ENCODE measurements around the gene APLNR. TPM values are rescaled to one million over a fixed set of nuclear protein-coding genes. Genes with fewer than 3 reads are reported as not detected.
"Not testable (repeated sequence)": the region's sequence is repeated elsewhere in the genome, so short reads cannot be mapped to it uniquely, and the experiment has no call there.

Gene APLNR
- not detected for polyA plus RNA-seq

DNA sequence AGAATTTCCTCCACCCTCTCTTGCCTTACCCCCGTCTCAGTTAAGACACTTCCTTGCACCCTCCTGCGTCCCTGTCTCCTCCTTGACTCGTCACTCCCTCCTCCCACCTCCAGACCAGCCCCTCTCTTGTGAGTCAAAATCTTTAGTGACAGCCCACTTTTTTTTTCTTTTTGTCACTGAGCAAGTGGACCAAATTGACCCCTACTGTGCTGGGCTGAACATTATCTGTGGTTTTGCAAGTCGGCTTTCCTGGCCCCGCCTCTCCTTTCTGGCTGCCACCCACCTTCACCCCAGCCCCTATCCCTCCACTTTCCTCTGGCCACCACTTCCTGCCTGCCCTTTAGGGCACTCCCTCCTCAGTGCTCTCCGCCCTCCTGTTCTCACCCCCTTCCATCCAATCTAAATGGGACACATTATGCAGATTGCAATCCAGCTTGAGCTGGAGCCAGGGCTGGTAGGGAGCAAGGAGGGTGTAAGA is at the start of gene APLNR:
APLNR (minus strand) TSS at position 47 of the 478 bp plus-strand sequence. CDS start 246 bp downstream, outside the sequence.
- H3K9me3 Mint-ChIP-seq, result peaks cover 0 to 3% (median 0%) of the 10 kb centered on the region in 3 donors
- H3K36me3 Mint-ChIP-seq, result no peaks in the 10 kb centered on the region
- peaks cover 40% of the 10 kb centered on the region for H3K27me3 Mint-ChIP-seq
- H3K4me1 Mint-ChIP-seq, result no peaks in the 10 kb centered on the region
- peak within 1 kb of the TSS in 1 of 4 donors; percentile 52 for H3K4me3 Mint-ChIP-seq
- no peak within 1 kb of the TSS for H3K27ac Mint-ChIP-seq

DNA sequence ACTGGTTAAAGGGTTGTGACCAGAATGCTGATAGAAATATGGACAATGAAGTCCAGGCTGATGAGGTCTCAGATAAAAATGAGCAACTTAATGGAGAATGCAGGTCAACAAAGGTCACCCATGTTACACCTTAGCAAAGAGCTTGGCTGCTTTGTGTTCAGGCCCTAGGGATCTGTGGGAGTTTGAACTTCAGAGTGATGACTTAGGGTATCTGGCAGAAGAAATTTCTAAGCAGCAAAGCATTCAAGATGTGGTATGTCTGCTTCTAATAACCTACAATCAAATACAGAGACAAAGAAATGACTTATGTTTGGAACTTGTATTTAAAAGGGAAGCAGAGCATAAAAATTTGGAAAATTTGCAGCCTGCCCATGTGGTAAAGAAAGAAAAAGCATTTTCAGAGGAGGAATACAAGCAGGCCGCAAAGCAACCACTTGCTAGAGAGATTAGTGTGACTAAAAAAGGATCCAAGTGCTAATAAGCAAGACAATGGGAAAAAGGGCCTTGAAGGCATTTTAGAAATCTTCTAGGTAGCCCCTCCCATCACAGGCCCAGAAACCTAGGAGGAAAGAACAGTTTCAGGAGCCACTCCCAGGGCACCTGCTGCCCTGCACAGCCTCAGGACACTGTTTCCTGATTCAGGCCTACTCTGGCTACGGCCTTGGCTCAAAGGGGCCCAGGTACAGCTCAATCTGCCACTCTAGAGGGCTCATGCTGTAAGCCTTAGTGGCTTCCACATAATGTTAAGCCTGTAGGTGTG is 46.4 kb upstream of the APLNR start:
- peaks cover 1 to 9% (median 6%) of the 10 kb centered on the region in 3 donors for H3K9me3 Mint-ChIP-seq
- H3K27ac Mint-ChIP-seq, result no peak overlapping the region
- H3K27me3 Mint-ChIP-seq, result peaks cover 8% of the 10 kb centered on the region
- H3K4me3 Mint-ChIP-seq, result no peak overlapping the region
- no peaks in the 10 kb centered on the region for H3K36me3 Mint-ChIP-seq
- no peaks in the 10 kb centered on the region for H3K4me1 Mint-ChIP-seq

DNA sequence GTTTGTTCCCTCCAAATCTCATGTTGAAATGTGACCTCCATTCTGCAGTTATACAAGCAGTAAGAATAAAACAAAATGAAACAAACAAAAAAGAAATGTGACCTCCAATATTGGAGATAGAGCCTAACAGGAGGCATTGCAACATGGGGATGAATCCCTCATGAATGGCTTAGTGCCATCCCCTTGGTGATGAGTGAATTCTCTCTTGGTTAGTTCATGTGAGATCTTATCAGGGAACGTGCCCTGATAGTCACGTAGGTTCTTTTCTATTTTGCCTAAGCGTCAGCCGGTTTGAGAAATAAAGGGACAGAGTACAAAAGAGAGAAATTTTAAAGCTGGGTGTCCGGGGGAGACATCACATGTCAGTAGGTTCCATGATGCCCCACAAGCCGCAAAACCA is 44.5 kb upstream of the APLNR start:
- not testable (repeated sequence) for H3K27ac Mint-ChIP-seq, H3K36me3 Mint-ChIP-seq, H3K9me3 Mint-ChIP-seq, H3K4me3 Mint-ChIP-seq, H3K4me1 Mint-ChIP-seq
- peaks cover 15% of the 10 kb centered on the region for H3K27me3 Mint-ChIP-seq

DNA sequence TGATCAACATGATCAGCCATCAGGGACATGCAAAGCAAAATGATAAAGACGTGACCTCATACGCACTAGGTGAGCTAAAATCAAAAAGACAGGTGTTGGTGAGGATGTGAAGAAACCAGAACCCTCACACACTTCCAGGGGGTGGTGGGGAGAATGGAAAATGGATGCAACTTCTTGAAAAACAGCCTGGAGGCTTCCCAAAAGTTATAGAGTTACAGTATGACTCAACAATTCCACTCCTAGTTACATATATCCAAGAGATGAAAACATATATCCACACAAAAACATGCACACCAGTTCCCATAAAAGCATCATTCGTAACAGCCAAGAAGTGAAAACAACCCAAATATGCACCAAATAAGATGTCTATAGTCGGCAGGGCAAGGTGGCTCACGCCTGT is 42.1 kb upstream of the APLNR start:
- Mint-ChIP-seq H3K36me3 (no peaks in the 10 kb centered on the region), H3K27ac (no peak overlapping the region), H3K4me3 (no peak overlapping the region), H3K27me3 (peaks cover 15% of the 10 kb centered on the region), H3K9me3 (peaks cover 0 to 9% (median 8%) of the 10 kb centered on the region in 3 donors), H3K4me1 (peaks cover 0 to 4% (median 3%) of the 10 kb centered on the region in 3 donors)

DNA sequence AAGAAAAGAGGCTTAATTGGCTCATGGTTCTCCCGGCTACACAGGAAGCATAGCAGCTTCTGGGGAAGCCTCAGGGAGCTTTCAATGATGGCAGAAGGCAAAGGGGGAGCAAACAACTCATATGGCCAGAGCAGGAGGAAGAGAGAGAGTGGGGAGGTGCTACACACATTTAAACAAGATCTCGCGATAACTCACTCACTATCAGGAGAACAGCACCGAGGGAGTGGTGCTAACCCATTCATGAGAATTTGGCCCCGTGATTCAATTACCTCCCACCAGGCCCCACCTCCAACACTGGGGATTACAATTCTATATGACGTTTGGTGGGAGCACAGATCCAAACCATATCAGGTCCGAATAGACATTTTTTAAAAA is 41.7 kb upstream of the APLNR start:
- no peak overlapping the region for H3K4me3 Mint-ChIP-seq
- no peaks in the 10 kb centered on the region for H3K36me3 Mint-ChIP-seq
- H3K27ac Mint-ChIP-seq, result no peak overlapping the region
- H3K9me3 Mint-ChIP-seq, result peaks cover 0 to 10% (median 9%) of the 10 kb centered on the region in 3 donors
- H3K4me1 Mint-ChIP-seq, result peaks cover 0 to 4% (median 3%) of the 10 kb centered on the region in 3 donors
- peaks cover 15% of the 10 kb centered on the region for H3K27me3 Mint-ChIP-seq

DNA sequence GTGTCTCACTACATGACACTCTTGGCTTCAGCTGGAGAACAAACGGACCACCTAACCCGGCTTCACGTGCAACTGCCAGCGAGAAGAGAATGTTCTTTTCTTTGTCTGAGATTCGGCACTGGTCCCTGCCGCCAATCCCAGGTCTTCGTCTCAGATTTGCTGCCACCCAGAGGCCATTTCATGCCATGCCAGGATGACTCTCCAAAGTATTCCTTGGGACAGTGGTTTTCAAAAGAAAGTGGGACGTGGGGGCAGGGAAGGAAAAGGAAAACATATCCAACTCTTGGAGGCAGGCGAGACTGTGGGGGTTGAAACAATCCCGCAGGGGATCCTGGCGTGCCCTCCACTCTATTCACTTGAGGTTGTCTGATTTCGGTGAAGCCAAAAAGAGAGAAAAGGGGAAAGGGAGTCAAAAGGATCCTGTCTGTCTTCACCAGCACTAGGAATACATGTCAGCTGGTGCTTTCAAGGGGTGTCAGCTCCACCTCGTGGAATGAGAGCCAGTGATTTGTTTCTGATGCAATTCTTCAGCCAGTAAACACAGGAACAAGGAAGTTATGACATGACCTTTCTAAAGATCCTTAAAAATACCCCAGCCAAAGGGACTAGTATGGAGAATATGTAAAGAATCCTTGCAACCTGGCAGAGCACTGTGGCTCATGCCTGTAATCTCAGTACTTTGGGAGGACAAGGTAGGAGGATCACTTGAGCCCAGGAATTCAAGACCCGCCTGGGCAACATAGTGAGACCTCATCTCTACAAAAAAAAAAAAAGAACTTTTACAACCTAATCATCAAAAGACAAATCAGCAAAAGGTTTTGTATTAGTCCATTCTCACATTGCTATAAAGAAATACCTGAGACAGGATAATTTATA is 41.0 kb upstream of the APLNR start:
- no peaks in the 10 kb centered on the region for H3K36me3 Mint-ChIP-seq
- peaks cover 0 to 4% (median 3%) of the 10 kb centered on the region in 3 donors for H3K4me1 Mint-ChIP-seq
- peaks cover 15% of the 10 kb centered on the region for H3K27me3 Mint-ChIP-seq
- no peak overlapping the region for H3K27ac Mint-ChIP-seq
- peak overlapping the region in 1 of 4 donors; percentile 70 for H3K4me3 Mint-ChIP-seq
- peaks cover 0 to 13% (median 13%) of the 10 kb centered on the region in 3 donors for H3K9me3 Mint-ChIP-seq

DNA sequence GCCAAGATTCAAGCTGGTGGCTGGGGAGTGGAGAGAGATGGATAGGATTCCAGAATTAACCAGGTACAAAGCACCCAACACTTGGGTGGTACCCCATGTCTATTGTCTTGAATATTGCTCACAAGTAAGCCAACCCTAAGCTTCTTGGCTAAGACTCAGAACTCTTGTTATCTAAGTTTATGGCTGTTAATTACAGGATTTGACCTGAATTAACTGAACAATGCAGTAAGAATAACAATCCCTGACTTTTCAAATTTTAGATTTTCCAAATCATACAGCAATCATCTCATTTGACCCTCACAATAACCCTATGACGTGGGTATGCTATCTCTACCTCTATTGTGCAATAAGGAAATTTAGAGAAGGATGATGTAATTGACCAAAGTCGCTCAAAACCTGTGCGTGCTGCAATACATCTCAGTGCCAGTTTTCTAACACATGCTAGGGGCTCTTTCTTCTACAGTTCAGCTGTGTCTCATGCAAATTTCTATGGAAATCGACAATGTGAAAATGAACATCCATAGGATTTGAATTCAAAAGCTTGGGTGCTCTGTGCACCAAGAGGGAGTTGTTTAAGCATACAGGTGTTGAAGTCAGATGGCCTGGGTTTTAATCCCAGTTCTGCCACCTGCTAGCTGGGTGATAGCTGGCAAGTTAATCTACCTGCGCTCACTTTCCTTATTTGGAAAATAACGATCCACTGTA is 40.1 kb upstream of the APLNR start:
- no peaks in the 10 kb centered on the region for H3K36me3 Mint-ChIP-seq
- no peak overlapping the region for H3K4me3 Mint-ChIP-seq
- no peak overlapping the region for H3K27ac Mint-ChIP-seq
- peaks cover 0 to 4% (median 3%) of the 10 kb centered on the region in 3 donors for H3K4me1 Mint-ChIP-seq
- peaks cover 3 to 12% (median 11%) of the 10 kb centered on the region in 3 donors for H3K9me3 Mint-ChIP-seq
- H3K27me3 Mint-ChIP-seq, result peaks cover 15% of the 10 kb centered on the region

DNA sequence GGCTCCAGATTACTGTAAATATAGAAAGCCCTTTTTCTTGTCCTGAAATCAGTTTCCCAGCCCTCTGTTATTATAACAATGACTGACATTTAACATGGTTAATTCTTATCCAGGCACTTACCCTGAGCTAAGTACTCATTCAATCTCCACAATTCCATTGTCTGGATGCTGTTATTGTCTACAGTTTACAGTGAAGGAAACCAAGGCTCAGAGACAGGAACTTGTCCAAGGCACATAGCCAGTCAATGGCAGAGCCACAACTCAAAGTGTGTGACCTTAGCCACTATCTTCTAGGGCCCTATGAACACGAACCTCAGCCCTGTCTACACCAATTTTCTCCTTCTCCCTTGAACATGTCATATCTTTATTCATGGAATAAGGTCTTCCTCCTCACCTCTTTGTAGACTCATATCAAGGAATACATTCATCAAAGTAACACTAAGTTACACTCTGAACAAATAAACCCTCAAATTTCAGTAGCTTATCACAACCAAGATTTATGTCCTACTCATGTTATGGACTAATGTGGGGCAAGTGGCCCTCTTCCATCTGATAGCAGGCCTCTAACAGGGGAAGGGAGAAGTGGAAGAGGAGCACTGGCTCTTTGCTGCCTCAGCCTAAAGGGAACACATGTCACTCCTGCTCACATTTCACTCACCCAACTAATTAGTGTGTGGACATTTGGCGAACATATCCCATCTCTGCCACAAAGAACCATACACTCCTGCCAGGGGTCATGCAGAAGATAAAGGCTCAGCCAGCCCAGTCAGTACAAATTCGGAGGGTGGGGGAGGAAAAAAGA is 39.3 kb upstream of the APLNR start:
- Mint-ChIP-seq H3K4me3 (no peak overlapping the region), H3K4me1 (peaks cover 0 to 4% (median 3%) of the 10 kb centered on the region in 3 donors), H3K36me3 (no peaks in the 10 kb centered on the region), H3K27me3 (peaks cover 15% of the 10 kb centered on the region), H3K9me3 (peaks cover 3 to 11% (median 7%) of the 10 kb centered on the region in 3 donors), H3K27ac (no peak overlapping the region)

DNA sequence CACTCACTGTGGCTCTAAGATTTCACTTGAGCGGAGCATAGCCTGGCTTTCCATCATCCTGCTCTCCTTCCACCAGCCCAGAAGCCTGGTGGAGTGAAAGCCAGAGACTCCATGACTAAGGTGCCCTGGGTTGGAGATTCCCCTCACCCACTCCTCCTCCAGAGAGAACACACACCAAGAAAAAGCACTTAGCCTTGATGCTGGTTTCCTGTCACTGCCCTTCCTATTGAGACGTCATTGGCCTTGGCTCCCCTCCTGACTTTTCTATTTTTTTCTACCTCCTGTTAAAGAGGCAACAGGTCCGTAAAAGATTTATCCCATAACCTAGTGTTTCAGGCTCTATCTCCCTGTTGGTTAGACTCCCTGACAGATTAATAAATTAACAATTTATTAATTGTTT is 38.5 kb upstream of the APLNR start:
- Mint-ChIP-seq H3K27me3 (peaks cover 13% of the 10 kb centered on the region), H3K4me3 (no peak overlapping the region), H3K27ac (no peak overlapping the region), H3K36me3 (no peaks in the 10 kb centered on the region), H3K4me1 (peaks cover 0 to 4% (median 3%) of the 10 kb centered on the region in 3 donors), H3K9me3 (peaks cover 3 to 8% (median 6%) of the 10 kb centered on the region in 3 donors)

DNA sequence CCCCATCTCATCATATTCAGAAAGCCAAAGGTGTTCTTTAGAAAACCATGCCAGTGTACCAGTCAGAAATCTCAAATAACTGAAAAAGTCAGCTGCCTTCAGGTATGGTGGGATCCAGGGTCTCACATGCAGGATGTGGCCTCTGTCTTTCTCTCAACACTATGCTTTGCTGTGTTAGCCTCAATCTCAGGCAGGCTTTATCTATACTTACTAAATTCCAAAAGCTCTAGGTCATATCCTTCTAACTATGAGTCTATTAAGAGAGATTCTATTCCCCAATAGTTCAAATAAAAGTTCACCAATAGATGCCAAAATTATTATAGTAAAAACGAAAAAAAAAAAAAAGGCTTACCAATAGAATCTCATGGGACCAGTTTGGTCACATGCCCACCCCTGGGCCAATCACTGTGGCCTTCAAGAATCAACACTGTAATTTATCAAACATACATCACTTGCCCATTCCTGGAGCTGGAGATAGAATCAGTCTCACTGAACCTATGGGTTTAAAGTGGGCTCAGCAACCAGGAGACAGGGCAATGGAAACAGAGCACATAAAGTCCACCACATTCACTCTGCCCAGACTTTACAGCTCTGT is 38.0 kb upstream of the APLNR start:
- Mint-ChIP-seq H3K27me3 (peaks cover 12% of the 10 kb centered on the region), H3K36me3 (no peaks in the 10 kb centered on the region), H3K9me3 (peaks cover 3 to 8% (median 6%) of the 10 kb centered on the region in 3 donors), H3K4me1 (peaks cover 0 to 4% (median 3%) of the 10 kb centered on the region in 3 donors), H3K4me3 (no peak overlapping the region), H3K27ac (no peak overlapping the region)

DNA sequence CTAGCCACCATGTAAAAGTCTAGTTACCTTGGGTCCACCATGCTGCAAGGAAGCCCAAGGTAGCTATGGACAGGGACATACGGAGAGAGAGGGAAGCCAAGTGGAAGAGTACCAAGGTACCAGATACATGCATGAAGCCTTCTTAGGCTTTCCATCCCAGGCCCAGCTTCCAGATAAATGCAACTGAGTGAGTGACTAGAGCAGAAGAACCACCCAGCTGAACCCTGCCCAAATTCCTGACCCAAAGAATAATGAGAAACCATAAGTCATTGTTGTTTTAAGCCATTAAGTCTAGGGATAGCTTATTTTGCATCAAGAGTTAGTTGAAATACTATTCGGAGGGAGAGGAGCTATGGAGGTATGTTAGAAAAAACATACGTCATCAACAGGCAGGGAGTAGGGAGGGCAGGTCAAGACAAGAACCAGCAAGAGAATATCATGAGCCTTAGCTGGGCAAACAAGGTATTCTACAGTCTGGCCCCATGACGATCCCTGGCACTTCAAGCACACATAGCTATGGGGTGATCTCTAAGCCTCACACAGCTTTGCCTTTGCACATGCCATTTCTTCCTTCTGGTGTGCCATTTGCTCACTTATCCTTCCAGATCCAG is 36.5 kb upstream of the APLNR start:
- H3K27me3 Mint-ChIP-seq, result peaks cover 10% of the 10 kb centered on the region
- no peak overlapping the region for H3K4me3 Mint-ChIP-seq
- peaks cover 0 to 4% (median 3%) of the 10 kb centered on the region in 3 donors for H3K4me1 Mint-ChIP-seq
- H3K9me3 Mint-ChIP-seq, result peaks cover 3 to 8% (median 6%) of the 10 kb centered on the region in 3 donors
- H3K27ac Mint-ChIP-seq, result no peak overlapping the region
- H3K36me3 Mint-ChIP-seq, result peaks cover 3% of the 10 kb centered on the region

DNA sequence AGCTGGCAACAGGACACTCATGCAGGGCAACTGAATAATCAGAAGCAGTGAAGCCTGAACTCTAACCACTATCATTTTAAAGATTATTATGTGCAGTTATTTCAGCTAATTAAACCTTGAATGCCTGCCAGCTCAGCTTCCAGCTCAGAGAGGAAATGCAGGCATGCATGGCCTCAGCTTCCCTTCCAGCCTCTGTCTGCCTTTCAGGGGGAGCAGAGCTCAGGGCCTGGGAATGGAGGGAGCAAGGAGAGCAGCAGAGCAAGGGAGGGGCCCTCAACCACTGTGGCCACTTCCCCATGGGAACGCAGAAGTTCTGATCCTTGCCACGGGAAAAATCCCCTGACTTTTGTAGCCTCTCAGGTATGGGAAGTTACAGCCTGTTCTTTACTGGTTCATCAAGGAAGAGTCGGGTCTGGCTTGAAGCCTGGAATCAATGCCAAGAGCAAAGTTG is 32.5 kb upstream of the APLNR start:
- no peak overlapping the region for H3K27ac Mint-ChIP-seq
- H3K4me3 Mint-ChIP-seq, result no peak overlapping the region
- no peaks in the 10 kb centered on the region for H3K27me3 Mint-ChIP-seq
- peaks cover 3% of the 10 kb centered on the region for H3K36me3 Mint-ChIP-seq
- no peaks in the 10 kb centered on the region for H3K4me1 Mint-ChIP-seq
- peaks cover 5 to 23% (median 19%) of the 10 kb centered on the region in 3 donors for H3K9me3 Mint-ChIP-seq

DNA sequence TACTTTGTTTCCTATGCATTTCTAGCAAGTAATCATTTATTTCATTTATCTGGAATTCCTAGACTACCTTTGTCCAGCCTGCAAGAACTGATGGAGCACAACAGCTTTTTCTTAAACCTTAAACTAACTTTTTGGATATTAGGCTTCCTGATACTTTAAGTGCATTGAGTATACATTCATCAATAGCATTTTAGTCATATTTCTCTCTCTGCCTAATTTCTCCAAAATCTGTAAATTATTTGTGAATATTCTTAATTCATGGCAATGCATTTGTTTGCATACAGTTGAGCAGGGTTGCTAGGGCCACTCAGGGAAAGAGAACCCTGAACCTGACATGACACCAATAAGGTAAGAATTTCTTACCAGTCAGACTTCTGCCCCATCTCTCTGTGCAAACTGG is 29.1 kb upstream of the APLNR start:
- H3K36me3 Mint-ChIP-seq, result peaks cover 3% of the 10 kb centered on the region
- H3K27me3 Mint-ChIP-seq, result peaks cover 2% of the 10 kb centered on the region
- no peak overlapping the region for H3K27ac Mint-ChIP-seq
- no peaks in the 10 kb centered on the region for H3K4me1 Mint-ChIP-seq
- peaks cover 2 to 17% (median 11%) of the 10 kb centered on the region in 3 donors for H3K9me3 Mint-ChIP-seq
- H3K4me3 Mint-ChIP-seq, result no peak overlapping the region

Measured in IgD-negative memory B cell (primary cell).